ENCODE data around the gene BTBD9. TPM values are rescaled to one million over a fixed set of nuclear protein-coding genes. Genes with fewer than 3 reads are reported as not detected.

Gene BTBD9
- total RNA-seq, 1 experiment from 2014 or later = 8.9 TPM

DNA sequence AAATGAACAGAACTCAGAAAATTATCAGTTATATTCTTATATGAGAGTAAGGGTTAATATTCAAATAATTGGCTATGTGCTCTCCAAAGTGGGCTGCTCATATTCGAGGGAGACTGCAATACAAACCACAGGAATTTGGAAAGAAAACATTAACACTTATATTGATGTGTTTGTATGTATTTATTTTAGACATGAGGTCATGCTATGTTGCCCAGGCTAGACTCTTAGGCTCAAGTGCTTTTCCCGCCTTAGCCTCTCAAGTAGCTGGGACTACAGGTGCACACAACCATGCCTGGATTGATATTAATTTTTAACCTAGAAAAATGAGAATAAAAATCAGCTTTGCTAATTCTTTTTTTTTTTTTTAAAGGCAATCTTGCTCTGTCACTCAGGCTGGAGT is 35.0 kb downstream of the BTBD9 start:
- Histone ChIP-seq H3K27ac (ENCODE audit: insufficient read length, low read depth, low read length) (no peak overlapping the region), H3K14ac (ENCODE audit: insufficient read depth, low read length) (no peak overlapping the region), H3K9ac (ENCODE audit: extremely low read depth, insufficient read length, low read length) (no peak overlapping the region), H4K20me1 (ENCODE audit: control insufficient read depth, insufficient read depth, insufficient read length) (no peaks in the 10 kb centered on the region), H2AFZ (ENCODE audit: low read length) (no peak overlapping the region), H2BK12ac (ENCODE audit: insufficient read length, low read depth, low read length) (no peak overlapping the region), H4K91ac (ENCODE audit: insufficient read length, low read depth, low read length) (no peak overlapping the region), H3K4ac (ENCODE audit: low read depth, low read length) (no peak overlapping the region), H3K27me3 (ENCODE audit: insufficient read depth, low read length) (no peaks in the 10 kb centered on the region), H3K4me2 (ENCODE audit: insufficient read depth, insufficient read length, low read length) (no peak overlapping the region), H3K18ac (ENCODE audit: insufficient read length, low read depth, low read length) (no peak overlapping the region), H4K5ac (ENCODE audit: insufficient read length, low read depth, low read length) (no peak overlapping the region), H3K79me2 (ENCODE audit: insufficient read depth, low read length) (no peaks in the 10 kb centered on the region), H2BK15ac (ENCODE audit: low read depth, low read length) (no peak overlapping the region), H2AK5ac (ENCODE audit: insufficient read length, low read length) (no peak overlapping the region), H4K8ac (replicated peaks; ENCODE audit: insufficient read length, low read depth, low read length) (no peak overlapping the region), H2BK120ac (ENCODE audit: low read depth, low read length, poor library complexity, severe bottlenecking) (no peak overlapping the region), H3K23ac (ENCODE audit: insufficient read length, low read depth, low read length) (no peak overlapping the region), H3K79me1 (ENCODE audit: insufficient read depth, low read depth, low read length, poor library complexity, severe bottlenecking) (no peaks in the 10 kb centered on the region), H3K56ac (ENCODE audit: insufficient read length, low read depth, low read length) (no peak overlapping the region), H3T11ph (ENCODE audit: low read length) (no peak overlapping the region), H3K4me1 (ENCODE audit: insufficient read depth, low read length) (no peaks in the 10 kb centered on the region), H3K23me2 (ENCODE audit: insufficient read length, low read depth, low read length, poor library complexity, severe bottlenecking) (no peaks in the 10 kb centered on the region), H2BK20ac (ENCODE audit: low read depth, low read length, poor library complexity, severe bottlenecking) (no peak overlapping the region), H3K9me3 (ENCODE audit: control insufficient read depth, low read depth, low read length) (no peaks in the 10 kb centered on the region), H2BK5ac (ENCODE audit: insufficient read length, low read length) (no peak overlapping the region)
- peaks cover 2 to 3% of the 10 kb centered on the region in 2 experiments; a peak in 3 of 4 replicates for H3K4me1 Mint-ChIP-seq
- TF ChIP-seq, protein P1, sequence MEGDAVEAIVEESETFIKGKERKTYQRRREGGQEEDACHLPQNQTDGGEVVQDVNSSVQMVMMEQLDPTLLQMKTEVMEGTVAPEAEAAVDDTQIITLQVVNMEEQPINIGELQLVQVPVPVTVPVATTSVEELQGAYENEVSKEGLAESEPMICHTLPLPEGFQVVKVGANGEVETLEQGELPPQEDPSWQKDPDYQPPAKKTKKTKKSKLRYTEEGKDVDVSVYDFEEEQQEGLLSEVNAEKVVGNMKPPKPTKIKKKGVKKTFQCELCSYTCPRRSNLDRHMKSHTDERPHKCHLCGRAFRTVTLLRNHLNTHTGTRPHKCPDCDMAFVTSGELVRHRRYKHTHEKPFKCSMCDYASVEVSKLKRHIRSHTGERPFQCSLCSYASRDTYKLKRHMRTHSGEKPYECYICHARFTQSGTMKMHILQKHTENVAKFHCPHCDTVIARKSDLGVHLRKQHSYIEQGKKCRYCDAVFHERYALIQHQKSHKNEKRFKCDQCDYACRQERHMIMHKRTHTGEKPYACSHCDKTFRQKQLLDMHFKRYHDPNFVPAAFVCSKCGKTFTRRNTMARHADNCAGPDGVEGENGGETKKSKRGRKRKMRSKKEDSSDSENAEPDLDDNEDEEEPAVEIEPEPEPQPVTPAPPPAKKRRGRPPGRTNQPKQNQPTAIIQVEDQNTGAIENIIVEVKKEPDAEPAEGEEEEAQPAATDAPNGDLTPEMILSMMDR (conservative IDR thresholded peaks at IDR 0.05) = no peak
- no peak for DNase-seq
- no CpG with 5 or more reads among the region's 2 CpGs for WGBS (ENCODE audit: extremely low coverage, insufficient read length, low lambda C conversion rate)
- H3K27ac Mint-ChIP-seq = no peak overlapping the region
- H3K4me3 Mint-ChIP-seq = no peak overlapping the region
- H3K27me3 Mint-ChIP-seq (ENCODE audit: low read depth) = no peaks in the 10 kb centered on the region
- no peaks in the 10 kb centered on the region for H3K9me3 Mint-ChIP-seq
- H3K36me3 Mint-ChIP-seq (ENCODE audit: insufficient read depth in 1 of 3, low read depth in 3 of 3) = no peaks in the 10 kb centered on the region

Data from H9 (cell line).